Activated CD4-positive, alpha-beta memory T cell treated with anti-CD3 and anti-CD28 coated beads, Interleukin-2, amount 10 ng/mL, durations not matched to agents 7 days and 5 days (primary cell): ENCODE data around the gene SNX25. TPM values are rescaled to one million over a fixed set of nuclear protein-coding genes. Genes with fewer than 3 reads are reported as not detected.

ENCODE experiments used
- CTCF ChIA-PET: fragments of 350-600 bp; sonication (Branson Sonifier 250); formaldehyde crosslinking; loops from one replicate; lab custom pipeline; 2021; ENCODE audit warnings: antibody characterized with exemption, inconsistent platforms; lab: Charles Lee
- POLR2A ChIA-PET: fragments of 350-600 bp; sonication (Branson Sonifier 250); formaldehyde crosslinking; loops from one replicate; lab custom pipeline; 2021; ENCODE audit warnings: antibody characterized with exemption; lab: Charles Lee
- DNase-seq: peaks from one replicate; pipeline ENCODE4 v3.0.0-alpha.2; 2020
- H3K27ac Mint-ChIP-seq: one replicate; pipeline ENCODE4 v1.8.0; 2021; ENCODE audit warnings: mild to moderate bottlenecking, mixed read lengths
- H3K27me3 Mint-ChIP-seq: one replicate; pipeline ENCODE4 v1.8.0; 2021; ENCODE audit warnings: mixed read lengths
- H3K36me3 Mint-ChIP-seq: one replicate; pipeline ENCODE4 v1.8.0; 2021; ENCODE audit warnings: low read depth, mixed read lengths
- H3K4me1 Mint-ChIP-seq: one replicate; pipeline ENCODE4 v1.8.0; 2021; ENCODE audit warnings: mixed read lengths
- H3K4me3 Mint-ChIP-seq: one replicate; pipeline ENCODE4 v1.8.0; 2021; ENCODE audit warnings: mild to moderate bottlenecking, mixed read lengths
- H3K9me3 Mint-ChIP-seq: one replicate; pipeline ENCODE4 v1.8.0; 2021; ENCODE audit warnings: mixed read lengths
- total RNA-seq, 2 experiments: library from RNA; stranded (reverse); gene quantifications; one replicate each; pipeline ENCODE4 v1.2.3, GENCODE V29; 2021

Gene SNX25
- total RNA-seq, 2 experiments from 2014 or later: 18.0 to 18.5 TPM

GRCh38 chr4:185259719-185260118, 50.3 kb downstream of the SNX25 start:
- POLR2A ChIA-PET: no interaction called here
- no peak overlapping the region for H3K27ac Mint-ChIP-seq
- CTCF ChIA-PET: interaction anchor here (1.2 kb wide), 1 partner anchor 19 kb away, joined by 3 read pairs; no protein-coding TSS in a partner anchor
- no peak overlapping the region for H3K4me3 Mint-ChIP-seq
- no peak for DNase-seq
- no peaks in the 10 kb centered on the region for H3K36me3 Mint-ChIP-seq
- peaks cover 38% of the 10 kb centered on the region for H3K4me1 Mint-ChIP-seq
- no peaks in the 10 kb centered on the region for H3K9me3 Mint-ChIP-seq
- H3K27me3 Mint-ChIP-seq: no peaks in the 10 kb centered on the region

GRCh38 chr4:185261946-185262345, 52.5 kb downstream of the SNX25 start:
- no peak for DNase-seq
- no peaks in the 10 kb centered on the region for H3K9me3 Mint-ChIP-seq
- no peak overlapping the region for H3K4me3 Mint-ChIP-seq
- peaks cover 37% of the 10 kb centered on the region for H3K4me1 Mint-ChIP-seq
- H3K36me3 Mint-ChIP-seq: peaks cover 3% of the 10 kb centered on the region
- H3K27me3 Mint-ChIP-seq: no peaks in the 10 kb centered on the region
- H3K27ac Mint-ChIP-seq: no peak overlapping the region
- ChIA-PET POLR2A (no interaction called here), CTCF (no interaction called here)

- Mint-ChIP-seq H3K27me3 (no peaks in the 10 kb centered on the region), H3K4me3 (no peak overlapping the region), H3K9me3 (no peaks in the 10 kb centered on the region), H3K36me3 (peaks cover 12% of the 10 kb centered on the region), H3K4me1 (peaks cover 36% of the 10 kb centered on the region), H3K27ac (no peak overlapping the region)
- ChIA-PET CTCF (no interaction called here), POLR2A (no interaction called here)
- DNase-seq: no peak
Observed at GRCh38 chr4:185263419-185263818, 54.0 kb downstream of the SNX25 start.

- Mint-ChIP-seq H3K4me1 (peaks cover 27% of the 10 kb centered on the region), H3K9me3 (no peaks in the 10 kb centered on the region), H3K27me3 (no peaks in the 10 kb centered on the region), H3K27ac (peak overlapping the region; percentile 23), H3K36me3 (peaks cover 22% of the 10 kb centered on the region), H3K4me3 (no peak overlapping the region)
- CTCF ChIA-PET: no interaction called here
- POLR2A ChIA-PET: interaction anchor here (1.0 kb wide), 1 partner anchor 57 kb away, joined by 3 read pairs; the partner anchor contains the start of gene SNX25
- DNase-seq: no peak
Observed at GRCh38 chr4:185265942-185266341, 56.5 kb downstream of the SNX25 start.

GRCh38 chr4:185269286-185269685, 59.9 kb downstream of the SNX25 start:
- no peak overlapping the region for H3K4me3 Mint-ChIP-seq
- CTCF ChIA-PET: interaction anchor here (0.7 kb wide), 1 partner anchor 9 kb away, joined by 4 read pairs; no protein-coding TSS in a partner anchor
- H3K36me3 Mint-ChIP-seq: peaks cover 27% of the 10 kb centered on the region
- no peaks in the 10 kb centered on the region for H3K27me3 Mint-ChIP-seq
- H3K9me3 Mint-ChIP-seq: no peaks in the 10 kb centered on the region
- POLR2A ChIA-PET: no interaction called here
- H3K4me1 Mint-ChIP-seq: peaks cover 17% of the 10 kb centered on the region
- H3K27ac Mint-ChIP-seq: no peak overlapping the region
- DNase-seq: no peak

- no peaks in the 10 kb centered on the region for H3K27me3 Mint-ChIP-seq
- peaks cover 27% of the 10 kb centered on the region for H3K36me3 Mint-ChIP-seq
- H3K9me3 Mint-ChIP-seq: no peaks in the 10 kb centered on the region
- peaks cover 17% of the 10 kb centered on the region for H3K4me1 Mint-ChIP-seq
- H3K27ac Mint-ChIP-seq: no peak overlapping the region
- no peak overlapping the region for H3K4me3 Mint-ChIP-seq
- ChIA-PET POLR2A (no interaction called here), CTCF (interaction anchor here (0.7 kb wide), 1 partner anchor 8 kb away, joined by 4 read pairs; no protein-coding TSS in a partner anchor)
- no peak for DNase-seq
Observed at GRCh38 chr4:185270037-185270436, 60.6 kb downstream of the SNX25 start.

- no peak for DNase-seq
- no peaks in the 10 kb centered on the region for H3K27me3 Mint-ChIP-seq
- H3K36me3 Mint-ChIP-seq: peaks cover 27% of the 10 kb centered on the region
- H3K9me3 Mint-ChIP-seq: no peaks in the 10 kb centered on the region
- peaks cover 15% of the 10 kb centered on the region for H3K4me1 Mint-ChIP-seq
- ChIA-PET CTCF (no interaction called here), POLR2A (no interaction called here)
- H3K4me3 Mint-ChIP-seq: no peak overlapping the region
- no peak overlapping the region for H3K27ac Mint-ChIP-seq
Observed at GRCh38 chr4:185270885-185271284, 61.5 kb downstream of the SNX25 start.

GRCh38 chr4:185272245-185272644, 62.8 kb downstream of the SNX25 start:
- no peak for DNase-seq
- Mint-ChIP-seq H3K36me3 (peaks cover 21% of the 10 kb centered on the region), H3K9me3 (no peaks in the 10 kb centered on the region), H3K4me3 (no peak overlapping the region), H3K27me3 (no peaks in the 10 kb centered on the region), H3K27ac (no peak overlapping the region), H3K4me1 (peaks cover 4% of the 10 kb centered on the region)
- ChIA-PET CTCF (no interaction called here), POLR2A (no interaction called here)

- no peak overlapping the region for H3K27ac Mint-ChIP-seq
- H3K4me3 Mint-ChIP-seq: no peak overlapping the region
- CTCF ChIA-PET: interaction anchor here (1.5 kb wide), 1 partner anchor 91 kb away, joined by 4 read pairs; no protein-coding TSS in a partner anchor
- peaks cover 11% of the 10 kb centered on the region for H3K4me1 Mint-ChIP-seq
- DNase-seq: no peak
- POLR2A ChIA-PET: interaction anchor here (0.9 kb wide), 1 partner anchor 76 kb away, joined by 3 read pairs; no protein-coding TSS in a partner anchor
- H3K36me3 Mint-ChIP-seq: peaks cover 5% of the 10 kb centered on the region
- no peaks in the 10 kb centered on the region for H3K27me3 Mint-ChIP-seq
- H3K9me3 Mint-ChIP-seq: no peaks in the 10 kb centered on the region
Observed at GRCh38 chr4:185275501-185275900, 66.1 kb downstream of the SNX25 start.

GRCh38 chr4:185276036-185276435, 66.6 kb downstream of the SNX25 start:
- no peak overlapping the region for H3K4me3 Mint-ChIP-seq
- no peak overlapping the region for H3K27ac Mint-ChIP-seq
- ChIA-PET POLR2A (no interaction called here), CTCF (no interaction called here)
- DNase-seq: no peak
- H3K9me3 Mint-ChIP-seq: no peaks in the 10 kb centered on the region
- H3K27me3 Mint-ChIP-seq: no peaks in the 10 kb centered on the region
- H3K36me3 Mint-ChIP-seq: peaks cover 5% of the 10 kb centered on the region
- peaks cover 16% of the 10 kb centered on the region for H3K4me1 Mint-ChIP-seq

GRCh38 chr4:185278716-185279115, 69.3 kb downstream of the SNX25 start:
- ChIA-PET POLR2A (no interaction called here), CTCF (interaction anchor here (0.8 to 1.1 kb wide), 2 partner anchors 9 to 18 kb away, joined by 3 to 4 read pairs; no protein-coding TSS in a partner anchor)
- Mint-ChIP-seq H3K36me3 (no peaks in the 10 kb centered on the region), H3K4me3 (no peak overlapping the region), H3K9me3 (no peaks in the 10 kb centered on the region), H3K27me3 (no peaks in the 10 kb centered on the region), H3K27ac (no peak overlapping the region), H3K4me1 (peaks cover 20% of the 10 kb centered on the region)
- DNase-seq: no peak

- POLR2A ChIA-PET: no interaction called here
- H3K27me3 Mint-ChIP-seq: no peaks in the 10 kb centered on the region
- no peaks in the 10 kb centered on the region for H3K9me3 Mint-ChIP-seq
- no peak overlapping the region for H3K27ac Mint-ChIP-seq
- no peaks in the 10 kb centered on the region for H3K36me3 Mint-ChIP-seq
- DNase-seq: no peak
- CTCF ChIA-PET: no interaction called here
- peaks cover 23% of the 10 kb centered on the region for H3K4me1 Mint-ChIP-seq
- no peak overlapping the region for H3K4me3 Mint-ChIP-seq
Observed at GRCh38 chr4:185280608-185281007, 71.2 kb downstream of the SNX25 start.

- H3K27me3 Mint-ChIP-seq: no peaks in the 10 kb centered on the region
- POLR2A ChIA-PET: no interaction called here
Observed at GRCh38 chr4:185282968-185283367, 73.6 kb downstream of the SNX25 start.

GRCh38 chr4:185283723-185284122, 74.3 kb downstream of the SNX25 start:
- CTCF ChIA-PET: no interaction called here
- H3K4me1 Mint-ChIP-seq: peaks cover 23% of the 10 kb centered on the region

More at GRCh38 chr4:185282968-185283367, 73.6 kb downstream of the SNX25 start:
- Mint-ChIP-seq H3K4me1 (peaks cover 23% of the 10 kb centered on the region), H3K36me3 (no peaks in the 10 kb centered on the region), H3K9me3 (no peaks in the 10 kb centered on the region), H3K27ac (no peak overlapping the region), H3K4me3 (no peak overlapping the region)
- no peak for DNase-seq
- CTCF ChIA-PET: no interaction called here

More at GRCh38 chr4:185283723-185284122, 74.3 kb downstream of the SNX25 start:
- POLR2A ChIA-PET: no interaction called here
- Mint-ChIP-seq H3K9me3 (no peaks in the 10 kb centered on the region), H3K36me3 (peaks cover 2% of the 10 kb centered on the region), H3K27ac (no peak overlapping the region), H3K4me3 (no peak overlapping the region), H3K27me3 (no peaks in the 10 kb centered on the region)
- no peak for DNase-seq
